ENCODE measurements around the gene CFB. TPM values are rescaled to one million over a fixed set of nuclear protein-coding genes. Genes with fewer than 3 reads are reported as not detected.

Gene CFB
- total and polyA plus RNA-seq, 2 of the 13 experiments (the other 11 are each of a cell fraction or from before 2014, with no cell fraction given) = 171 to 513 TPM

GRCh38 chr6:31952140-31952805 lies 6.4 kb downstream of the CFB start (continued):
- TF ChIP-seq POGK (CRISPR knock-in tag; conservative IDR thresholded peaks at IDR 0.05) = no peak
- TF ChIP-seq SP2 (CRISPR knock-in tag; IDR thresholded peaks at IDR 0.05) = no peak
- no peak for TF ChIP-seq ZNF430 (CRISPR knock-in tag; IDR thresholded peaks at IDR 0.05)
- no peak for TF ChIP-seq DPF2 (CRISPR knock-in tag; IDR thresholded peaks at IDR 0.05; ENCODE audit: borderline replicate concordance, low read depth)
- no peak for TF ChIP-seq GLMP (CRISPR knock-in tag; IDR thresholded peaks at IDR 0.05; ENCODE audit: borderline replicate concordance)
- TF ChIP-seq NCOA5 (CRISPR knock-in tag; IDR thresholded peaks at IDR 0.05) = no peak
- no peak for TF ChIP-seq ZNF776 (CRISPR knock-in tag; IDR thresholded peaks at IDR 0.05)
- TF ChIP-seq NCOA2 (CRISPR knock-in tag; IDR thresholded peaks at IDR 0.05) = no peak
- TF ChIP-seq ZNF230 (CRISPR knock-in tag; IDR thresholded peaks at IDR 0.05) = no peak
- no peak for TF ChIP-seq MTERF4 (CRISPR knock-in tag; IDR thresholded peaks at IDR 0.05)
- TF ChIP-seq HCFC1 (IDR thresholded peaks at IDR 0.05; ENCODE audit: low read depth, low read length) = no peak
- no peak for TF ChIP-seq RCOR2 (CRISPR knock-in tag; IDR thresholded peaks at IDR 0.05)
- no peak; the same call in 1 of the 2 replicates for TF ChIP-seq HBP1 (CRISPR knock-in tag; IDR thresholded peaks at IDR 0.05; ENCODE audit: low read depth)
- no peak for TF ChIP-seq ZNF468 (CRISPR knock-in tag; IDR thresholded peaks at IDR 0.05)
- no peak for TF ChIP-seq FOXK1 (CRISPR knock-in tag; IDR thresholded peaks at IDR 0.05; ENCODE audit: borderline replicate concordance, low read depth)
- peak; percentile 73 for TF ChIP-seq IRF2 (CRISPR knock-in tag; IDR thresholded peaks at IDR 0.05)
- TF ChIP-seq NFIB (CRISPR knock-in tag; IDR thresholded peaks at IDR 0.05; ENCODE audit: borderline replicate concordance) = no peak
- TF ChIP-seq ZNF124 (CRISPR knock-in tag; IDR thresholded peaks at IDR 0.05) = no peak
- TF ChIP-seq ZNF574 (CRISPR knock-in tag; IDR thresholded peaks at IDR 0.05) = peak; percentile 80
- TF ChIP-seq GPBP1L1 (CRISPR knock-in tag; IDR thresholded peaks at IDR 0.05) = no peak
